ENCODE results near the gene PRG3.
A peak's percentile ranks its signal among the peaks of the same experiment; 100 is the strongest.
"Not testable (repeated sequence)": the region's sequence is repeated elsewhere in the genome, so short reads cannot be mapped to it uniquely, and the experiment has no call there.

The PRG3 gene

DNA sequence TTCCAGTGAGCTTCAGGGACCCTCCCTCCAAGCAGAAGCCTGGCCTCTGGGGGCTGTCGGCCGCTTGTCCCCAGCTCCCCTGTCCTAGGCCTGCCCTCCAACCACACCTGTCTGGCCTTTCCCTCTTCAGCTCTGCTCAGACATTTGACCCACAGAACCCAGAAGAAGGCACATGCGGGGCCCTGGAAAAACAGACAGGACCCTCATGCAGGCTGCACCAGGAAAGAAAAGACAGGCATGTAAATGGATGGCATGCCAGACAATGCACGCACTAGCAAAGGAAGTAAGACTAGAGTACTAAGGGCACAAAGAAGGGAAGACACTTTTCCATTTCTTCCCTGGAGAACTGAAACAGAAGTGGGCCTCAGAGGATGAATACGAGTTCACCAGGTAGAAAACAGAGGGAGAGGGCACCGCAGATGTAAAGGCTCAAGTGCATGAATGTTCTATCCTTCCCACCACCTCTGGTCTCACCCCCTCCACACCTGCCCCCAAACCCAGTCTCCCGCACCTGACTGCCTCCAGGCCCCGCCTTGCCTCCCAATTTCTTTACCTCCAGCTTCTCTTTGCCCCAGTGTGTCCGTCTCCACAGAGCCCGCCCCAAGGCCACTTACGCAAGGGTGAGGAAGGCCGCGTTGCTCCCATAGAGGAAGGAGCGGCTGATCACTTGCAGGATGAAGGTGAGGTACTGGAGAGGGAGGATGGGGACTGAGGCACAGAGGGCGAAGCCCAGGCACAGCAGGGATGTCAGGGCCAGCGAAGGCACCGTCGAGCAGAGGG is 28.6 kb upstream of the PRG3 start:
- DNase-seq (ENCODE audit: insufficient read length, low spot score) (no peak), FAIRE-seq (no peak)

- DNase-seq (ENCODE audit: insufficient read length, low spot score) (no peak), FAIRE-seq (no peak)
These were observed 27.8 kb upstream of the PRG3 start for GRCh38 chr11:57408771-57409170.

DNA sequence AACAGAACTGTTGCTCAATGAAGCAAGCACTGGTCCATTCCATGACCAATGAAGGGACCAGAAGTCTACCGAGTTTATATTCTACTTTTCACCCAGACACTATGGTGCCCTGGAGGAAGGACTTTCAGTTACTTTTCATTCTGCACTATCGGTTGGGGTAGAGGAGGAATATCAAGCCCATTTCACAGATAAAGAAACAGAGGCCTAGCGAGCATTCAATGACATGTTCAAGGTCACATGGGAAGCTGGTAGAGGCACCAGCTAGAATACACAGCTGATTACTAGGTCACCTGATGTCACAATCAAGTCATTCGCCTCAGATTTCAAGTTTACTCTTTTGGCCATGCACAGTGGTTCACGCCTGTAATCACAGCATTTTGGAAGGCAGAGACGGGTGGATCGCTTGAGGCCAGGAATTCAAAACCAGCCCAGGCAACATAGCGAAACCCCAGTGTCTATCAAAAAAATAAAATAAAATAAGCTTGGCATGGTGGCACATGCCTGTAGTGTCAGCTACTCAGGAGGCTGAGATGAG is 27.1 kb upstream of the PRG3 start:
- FAIRE-seq (no peak), DNase-seq (ENCODE audit: insufficient read length, low spot score) (no peak)

DNA sequence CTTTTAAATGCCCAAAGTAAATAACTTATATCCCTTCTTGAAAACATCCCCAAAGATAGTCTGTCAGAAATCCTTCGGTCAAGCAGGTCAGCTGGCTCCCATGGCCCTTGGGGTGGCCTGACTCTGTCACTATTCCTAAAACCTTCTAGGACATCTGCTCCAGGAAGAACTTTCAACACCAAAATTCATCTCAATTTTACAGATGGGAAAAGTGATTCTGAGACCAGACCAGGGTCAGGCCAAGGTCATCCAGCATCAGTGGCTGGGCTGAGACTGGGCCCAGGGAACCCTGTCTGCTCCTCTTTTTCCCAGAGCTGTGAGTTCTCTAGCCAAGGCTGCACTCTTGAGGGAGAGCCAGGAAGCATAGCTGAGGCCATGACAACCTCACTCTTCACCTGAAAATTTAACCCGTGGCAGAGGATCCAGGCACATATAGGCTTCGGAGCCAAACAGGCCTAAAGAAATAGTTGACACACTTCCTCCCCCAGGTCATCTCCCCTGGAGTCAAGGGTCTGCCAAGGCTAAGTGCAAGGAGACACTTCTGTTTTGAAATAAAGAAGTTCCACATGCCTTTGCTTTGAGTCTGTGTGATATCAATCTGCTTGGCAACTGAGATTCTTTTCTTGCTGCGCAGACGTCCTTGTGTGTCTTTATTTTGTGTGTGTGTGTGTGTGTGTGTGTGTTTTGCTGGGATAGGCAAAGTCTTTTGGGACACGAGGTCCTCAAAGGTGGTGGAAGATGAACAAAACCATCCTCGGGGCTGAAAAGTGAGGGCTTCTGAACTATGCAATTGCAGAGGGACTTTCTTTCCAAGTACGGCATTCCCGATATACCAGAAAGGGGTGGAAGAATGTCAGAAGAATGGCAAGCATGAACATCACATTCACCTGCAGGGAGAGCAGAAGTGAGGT is 26.3 kb upstream of the PRG3 start:
- FAIRE-seq (peak; percentile 35), DNase-seq (ENCODE audit: insufficient read length, low spot score) (no peak)

DNA sequence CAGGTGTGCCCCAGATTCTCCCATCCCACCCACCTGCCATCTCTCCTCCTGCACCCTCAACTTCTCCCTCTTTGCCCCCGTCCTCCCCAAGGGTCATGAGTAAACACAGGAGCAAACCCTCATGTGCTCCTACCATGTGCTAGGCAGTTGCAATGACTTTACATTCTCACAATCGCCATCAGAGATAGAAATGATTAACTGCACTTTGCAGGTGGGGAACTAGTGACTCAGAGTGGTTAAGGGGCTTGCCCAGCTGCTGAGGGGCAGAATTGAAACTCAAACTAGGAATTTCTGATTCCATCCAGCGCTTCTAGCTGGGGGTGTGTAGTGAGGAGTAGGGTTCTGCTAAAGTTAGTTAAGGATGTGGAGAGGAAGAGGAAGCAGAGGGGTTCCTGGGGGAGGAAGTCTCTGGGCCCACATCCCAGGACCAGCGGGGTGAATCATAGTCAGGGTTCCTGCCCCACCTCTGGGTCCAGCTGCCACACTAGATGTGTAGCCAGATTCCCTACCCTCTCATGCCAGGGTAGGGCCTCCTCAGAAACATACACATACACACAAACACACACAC is 25.5 kb upstream of the PRG3 start:
- DNase-seq (ENCODE audit: insufficient read length, low spot score): peak; percentile 26
- FAIRE-seq: peak; percentile 90

DNA sequence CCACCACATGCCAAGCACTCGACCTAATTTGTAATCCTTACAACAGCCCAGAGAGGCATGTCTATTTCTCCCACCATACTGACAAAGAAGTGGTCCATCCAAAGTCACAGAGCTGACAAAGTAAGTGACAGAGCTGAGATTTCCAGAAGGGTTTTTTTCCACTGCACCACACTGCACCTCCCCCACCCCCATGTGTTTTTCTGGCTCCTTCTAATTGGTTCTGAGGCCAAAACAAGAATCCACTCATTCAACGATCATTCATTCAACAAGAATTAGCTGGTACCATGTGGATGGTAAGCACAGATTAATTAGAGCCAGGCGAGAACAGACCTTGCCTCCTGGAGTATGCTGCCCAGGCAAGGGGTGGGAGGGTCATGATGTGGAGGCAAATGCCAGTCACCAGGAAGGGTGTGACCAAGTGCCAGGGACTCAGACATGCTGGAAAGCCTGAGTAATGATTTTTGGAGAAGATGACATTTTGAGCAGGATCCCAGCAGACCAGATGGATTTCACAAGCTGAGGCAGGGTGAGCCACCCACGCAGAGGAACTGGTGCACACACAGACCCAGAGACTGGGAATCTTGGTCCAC is 24.4 kb upstream of the PRG3 start:
- DNase-seq (ENCODE audit: insufficient read length, low spot score): no peak
- no peak for FAIRE-seq

- no peak for DNase-seq (ENCODE audit: insufficient read length, low spot score)
- no peak for FAIRE-seq
These were observed 22.8 kb upstream of the PRG3 start for GRCh38 chr11:57403802-57404147.

GRCh38 chr11:57403003-57403801 is 22.3 kb upstream of the PRG3 start:
- DNase-seq (ENCODE audit: insufficient read length, low spot score); FAIRE-seq: not testable (repeated sequence)

DNA sequence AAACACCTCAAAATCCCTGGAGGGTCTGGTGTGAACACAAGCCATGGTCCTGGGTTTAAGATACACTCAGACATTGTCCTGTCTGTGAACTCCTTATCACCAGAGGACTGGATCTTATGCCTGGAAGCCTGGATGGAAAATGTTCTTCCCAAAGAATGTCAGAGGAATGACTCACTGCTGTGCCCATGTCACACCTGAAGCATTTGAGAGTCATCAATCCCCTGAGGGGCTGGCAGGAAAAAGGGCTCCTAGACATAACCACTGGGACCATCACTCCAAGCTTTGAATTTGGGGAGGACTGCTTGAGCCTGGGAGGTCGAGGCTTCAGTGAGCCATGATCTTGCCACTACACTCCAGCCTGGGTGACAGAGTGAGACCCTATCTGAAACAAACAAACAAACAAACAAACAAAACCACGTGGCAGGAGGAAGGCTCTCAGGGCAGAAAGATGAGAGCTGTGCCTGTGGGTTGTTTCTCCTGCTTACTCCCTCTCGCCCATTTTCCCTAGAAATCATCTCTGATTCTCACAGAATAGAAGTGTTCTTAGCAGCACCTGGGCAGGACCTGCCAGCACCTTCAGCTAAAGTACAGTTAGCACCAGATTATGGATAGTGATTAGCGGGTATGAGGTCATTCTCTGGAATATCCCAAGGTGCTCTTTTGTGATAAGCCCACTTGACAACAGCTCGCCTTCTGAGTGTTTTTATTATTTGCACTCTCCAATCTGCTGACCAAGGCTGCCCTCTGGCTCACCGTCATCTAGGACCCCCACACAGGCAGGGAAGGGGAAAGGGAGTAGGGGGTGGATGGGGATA is 21.4 kb upstream of the PRG3 start:
- no peak for FAIRE-seq

GRCh38 chr11:57399972-57400578 is 19.1 kb upstream of the PRG3 start:
- FAIRE-seq (no peak), DNase-seq (ENCODE audit: insufficient read length, low spot score) (no peak)

More for the DNA sequence above, 21.4 kb upstream of the PRG3 start:
- no peak for DNase-seq (ENCODE audit: insufficient read length, low spot score)

DNA sequence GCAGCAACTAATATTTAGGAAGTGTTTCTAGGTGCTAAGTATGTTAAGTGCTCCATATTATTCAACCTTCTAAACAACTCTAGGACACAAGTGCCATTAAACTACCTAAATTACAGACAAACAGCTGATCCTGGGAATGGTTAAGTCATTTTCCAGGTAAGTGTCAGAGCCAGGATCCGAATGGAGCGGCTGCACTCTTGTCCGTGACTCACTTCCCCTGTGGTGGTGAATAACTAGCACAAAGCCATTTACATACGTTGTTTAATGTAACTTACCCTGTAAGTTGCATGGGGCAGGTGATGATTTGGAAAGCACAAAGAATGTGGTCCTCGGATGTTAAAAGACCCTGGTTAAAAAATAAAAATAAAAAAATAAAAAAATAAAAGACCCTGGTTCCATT is 18.3 kb upstream of the PRG3 start:
- DNase-seq (ENCODE audit: insufficient read length, low spot score) (no peak), FAIRE-seq (no peak)

DNA sequence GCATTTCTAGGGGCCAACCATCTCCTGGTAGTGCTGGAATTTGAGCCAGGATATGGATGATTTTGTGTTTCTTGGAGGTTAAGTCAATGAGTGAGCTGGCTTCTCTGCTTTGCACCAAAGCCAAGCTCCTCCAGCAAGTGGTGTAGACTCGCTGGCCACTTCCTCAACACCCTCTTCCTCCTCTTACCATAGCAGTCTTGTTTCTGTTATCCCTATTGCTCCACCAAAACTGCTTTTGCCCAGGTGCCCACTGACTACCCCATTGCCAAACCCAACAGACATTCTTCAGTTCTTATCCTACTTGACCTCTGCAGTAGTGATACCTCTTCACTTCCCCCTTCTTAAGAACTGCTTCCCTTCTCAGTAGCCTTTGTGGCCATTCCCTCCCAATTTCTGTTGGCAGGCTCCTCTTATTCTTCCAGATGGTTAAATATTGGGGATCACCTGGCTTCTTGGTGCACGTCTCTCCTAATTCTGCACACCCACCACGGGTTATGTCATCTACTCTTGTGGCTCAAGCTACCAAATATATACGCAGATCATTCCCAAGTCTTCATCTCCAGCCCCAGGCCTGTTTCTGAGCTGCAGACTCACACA is 16.5 kb upstream of the PRG3 start:
- FAIRE-seq (no peak), DNase-seq (ENCODE audit: insufficient read length, low spot score) (no peak)

DNA sequence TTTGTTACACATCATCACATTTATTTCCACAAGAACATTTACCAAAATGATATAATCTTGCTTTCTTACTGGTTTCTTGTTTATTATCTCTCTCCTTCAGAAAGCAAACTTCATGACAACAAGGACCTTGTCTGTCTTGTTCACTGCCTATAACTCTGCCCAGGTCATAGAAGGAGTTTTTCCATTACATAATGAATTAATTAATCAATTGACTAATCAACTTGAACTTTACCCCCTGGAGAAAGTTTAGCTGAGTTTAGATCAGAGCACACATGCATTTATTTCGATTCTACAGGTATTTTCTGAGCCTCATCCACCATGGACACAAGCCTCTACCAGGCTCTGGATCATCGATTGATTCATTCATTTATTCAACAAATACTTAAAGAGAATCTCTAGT is 15.8 kb upstream of the PRG3 start:
- DNase-seq (ENCODE audit: insufficient read length, low spot score) (no peak), FAIRE-seq (no peak)

GRCh38 chr11:57395905-57396623 is 15.1 kb upstream of the PRG3 start:
- DNase-seq (ENCODE audit: insufficient read length, low spot score) (no peak), FAIRE-seq (no peak)

- DNase-seq (ENCODE audit: insufficient read length, low spot score): no peak
- no peak for FAIRE-seq
These were observed 13.4 kb upstream of the PRG3 start for GRCh38 chr11:57394203-57394965.

- DNase-seq (ENCODE audit: insufficient read length, low spot score) (no peak), FAIRE-seq (no peak)
These were observed 11.8 kb upstream of the PRG3 start for GRCh38 chr11:57392763-57393105.

DNA sequence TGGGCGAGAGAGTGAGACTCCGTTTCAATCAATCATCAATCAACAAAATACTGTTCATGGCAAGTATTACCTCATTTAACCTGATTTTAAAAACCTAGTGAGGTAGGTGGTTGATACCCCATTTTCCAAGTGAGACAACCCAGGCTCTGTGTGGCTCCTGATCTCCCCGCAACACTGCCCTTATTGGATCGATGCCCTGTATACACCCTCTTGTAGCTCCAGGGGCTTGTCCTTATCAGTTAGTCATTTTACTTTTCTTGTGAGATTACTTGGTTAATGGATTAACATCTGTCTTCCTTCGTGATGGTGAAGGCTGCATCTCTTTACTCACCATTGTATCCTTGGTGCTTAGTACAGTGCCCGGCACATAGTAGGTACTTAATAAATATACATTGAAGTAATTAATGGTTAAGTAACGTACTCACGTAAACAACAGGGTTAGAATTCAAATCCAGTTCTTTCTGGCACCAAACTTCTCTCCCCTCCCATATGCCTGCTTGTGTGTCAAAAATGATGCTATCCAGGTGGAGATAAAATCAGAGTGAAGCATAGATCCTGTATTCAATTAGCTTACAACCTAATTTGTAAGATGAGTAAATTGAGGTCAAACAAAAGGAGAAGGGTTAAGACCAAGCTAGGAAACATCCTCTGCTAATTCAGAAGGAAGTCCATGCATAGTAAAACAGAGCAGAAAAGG is 11.3 kb upstream of the PRG3 start:
- DNase-seq (ENCODE audit: insufficient read length, low spot score) (no peak), FAIRE-seq (no peak)
